MCF 10A (cell line): ENCODE results near the gene TTYH1. TPM values are rescaled to one million over a fixed set of nuclear protein-coding genes. Genes with fewer than 3 reads are reported as not detected.

Experiments
- BruUV-seq: library from RNA; stranded (reverse); fragments of 400-500 nt; replicated peaks from 2 replicates; lab custom pipeline; 2021; lab: Mats Ljungman, UMichigan
- CTCF ChIA-PET: fragments of 300-600 bp; sonication (Branson Sonifier 250); formaldehyde crosslinking; extraction: SDS; loops from one replicate; lab custom pipeline; 2021; ENCODE audit warnings: antibody characterized with exemption, inconsistent platforms; lab: Yijun Ruan, JAX
- POLR2A ChIA-PET: fragments of 300-600, 350-650 bp; sonication (Branson Sonifier 250); formaldehyde crosslinking; extraction: SDS; loops from one replicate; lab custom pipeline; 2020; ENCODE audit warnings: antibody characterized with exemption, inconsistent platforms; lab: Yijun Ruan, JAX
- DNase-seq: peaks from one replicate; pipeline ENCODE4 v3.0.0-alpha.2; 2018; ENCODE audit not compliant: unreplicated experiment
- H3K27ac Mint-ChIP-seq: one replicate; pipeline ENCODE4 v1.8.0; 2022; ENCODE audit warnings: mild to moderate bottlenecking, low read depth, mixed read lengths; ENCODE audit not compliant: unreplicated experiment
- H3K27me3 Mint-ChIP-seq: one replicate; pipeline ENCODE4 v1.8.0; 2022; ENCODE audit warnings: mixed read lengths; ENCODE audit not compliant: insufficient read depth, unreplicated experiment
- H3K36me3 Mint-ChIP-seq: one replicate; pipeline ENCODE4 v1.8.0; 2022; ENCODE audit warnings: mild to moderate bottlenecking, moderate library complexity, mixed read lengths; ENCODE audit not compliant: insufficient read depth, unreplicated experiment
- H3K4me1 Mint-ChIP-seq: one replicate; pipeline ENCODE4 v1.8.0; 2022; ENCODE audit warnings: mixed read lengths; ENCODE audit not compliant: insufficient read depth, unreplicated experiment
- H3K4me3 Mint-ChIP-seq: one replicate; pipeline ENCODE4 v1.8.0; 2022; ENCODE audit warnings: mild to moderate bottlenecking, moderate library complexity, mixed read lengths; ENCODE audit not compliant: unreplicated experiment
- H3K9me3 Mint-ChIP-seq: one replicate; pipeline ENCODE4 v1.8.0; 2022; ENCODE audit warnings: mixed read lengths; ENCODE audit not compliant: unreplicated experiment
- CTCF ChIP-seq: fragments of 200-600 bp; IDR thresholded peaks from one replicate; pipeline ENCODE4 v1.8.0; 2022; ENCODE audit warnings: antibody characterized with exemption, mild to moderate bottlenecking; ENCODE audit not compliant: unreplicated experiment
- intact Hi-C: fragments of 100-400 bp; cut with micrococcal nuclease; formaldehyde crosslinking; loops from 2 replicates; pipeline ENCODE4 v1.14.1; 2022
- total RNA-seq: library from RNA; stranded (reverse); gene quantifications from 2 replicates; pipeline ENCODE4 v1.2.3, GENCODE V29; 2022

TTYH1 gene
- total RNA-seq, 1 experiment from 2014 or later = not detected

- intact Hi-C loops = no loop called here
- no peak for TF ChIP-seq CTCF
- ChIA-PET POLR2A (interaction anchor here (0.5 to 1.1 kb wide), 2 partner anchors 12 to 14 kb away, joined by 3 read pairs; no protein-coding TSS in a partner anchor), CTCF (interaction anchor here (0.5 to 2.6 kb wide), 4 partner anchors 12 to 36 kb away, joined by 3 to 8 read pairs (median 4); partner anchors contain the start of gene TTYH1)
- H3K36me3 Mint-ChIP-seq = peaks cover 14% of the 10 kb centered on the region
- H3K9me3 Mint-ChIP-seq = no peaks in the 10 kb centered on the region
- H3K4me3 Mint-ChIP-seq = no peak overlapping the region
- DNase-seq = no peak
- BruUV-seq = no TSS peak
- no peak overlapping the region for H3K27ac Mint-ChIP-seq
- H3K27me3 Mint-ChIP-seq = peaks cover 13% of the 10 kb centered on the region
- peaks cover 14% of the 10 kb centered on the region for H3K4me1 Mint-ChIP-seq
Measured at GRCh38 chr19:54427586-54427985, 12.3 kb downstream of the TTYH1 start.

- no TSS peak for BruUV-seq
- no peaks in the 10 kb centered on the region for H3K9me3 Mint-ChIP-seq
- H3K36me3 Mint-ChIP-seq = peaks cover 16% of the 10 kb centered on the region
- POLR2A ChIA-PET = interaction anchor here (0.5 to 4.8 kb wide), 3 partner anchors 11 to 21 kb away, joined by 3 to 29 read pairs (median 3); partner anchors contain the start of gene LENG8
- H3K4me3 Mint-ChIP-seq = no peak overlapping the region
- intact Hi-C loops = no loop called here
- H3K4me1 Mint-ChIP-seq = peaks cover 14% of the 10 kb centered on the region
- DNase-seq = no peak
- no peak for TF ChIP-seq CTCF
- CTCF ChIA-PET = interaction anchor here (0.9 to 2.6 kb wide), 2 partner anchors 13 to 37 kb away, joined by 5 to 8 read pairs; partner anchors contain the start of gene TTYH1
- H3K27me3 Mint-ChIP-seq = peaks cover 13% of the 10 kb centered on the region
- H3K27ac Mint-ChIP-seq = no peak overlapping the region
Measured at GRCh38 chr19:54428323-54429175, 13.3 kb downstream of the TTYH1 start.

- ChIA-PET POLR2A (interaction anchor here (4.8 kb wide), 1 partner anchor 20 kb away, joined by 29 read pairs; the partner anchor contains the start of gene LENG8), CTCF (interaction anchor here (2.6 kb wide), 1 partner anchor 38 kb away, joined by 8 read pairs; no protein-coding TSS in a partner anchor)
- no peak for DNase-seq
- peaks cover 16% of the 10 kb centered on the region for H3K36me3 Mint-ChIP-seq
- intact Hi-C loops = no loop called here
- H3K27me3 Mint-ChIP-seq = peaks cover 13% of the 10 kb centered on the region
- no peaks in the 10 kb centered on the region for H3K9me3 Mint-ChIP-seq
- TF ChIP-seq CTCF = no peak
- H3K4me3 Mint-ChIP-seq = no peak overlapping the region
- H3K27ac Mint-ChIP-seq = no peak overlapping the region
- peaks cover 14% of the 10 kb centered on the region for H3K4me1 Mint-ChIP-seq
- no TSS peak for BruUV-seq
Measured at GRCh38 chr19:54429176-54429495, 13.9 kb downstream of the TTYH1 start.

GRCh38 chr19:54429545-54430227 lies 14.4 kb downstream of the TTYH1 start:
- H3K4me1 Mint-ChIP-seq = peaks cover 14% of the 10 kb centered on the region
- no peak overlapping the region for H3K27ac Mint-ChIP-seq
- H3K27me3 Mint-ChIP-seq = peaks cover 13% of the 10 kb centered on the region
- POLR2A ChIA-PET = interaction anchor here (0.6 to 4.8 kb wide), 2 partner anchors 19 to 898 kb away, joined by 3 to 29 read pairs; partner anchors contain the start of gene LENG8
- H3K36me3 Mint-ChIP-seq = peaks cover 16% of the 10 kb centered on the region
- BruUV-seq = no TSS peak
- intact Hi-C loops = no loop called here
- no peaks in the 10 kb centered on the region for H3K9me3 Mint-ChIP-seq
- CTCF ChIA-PET = interaction anchor here (2.6 kb wide), 1 partner anchor 38 kb away, joined by 8 read pairs; no protein-coding TSS in a partner anchor
- H3K4me3 Mint-ChIP-seq = no peak overlapping the region
- TF ChIP-seq CTCF = no peak
- DNase-seq = no peak
